ENCODE results near the gene FANCD2. TPM values are rescaled to one million over a fixed set of nuclear protein-coding genes. Genes with fewer than 3 reads are reported as not detected.

Gene FANCD2
- total and polyA plus RNA-seq, 11 donors: 0.12 to 4.4 (median 0.82) TPM

DNA sequence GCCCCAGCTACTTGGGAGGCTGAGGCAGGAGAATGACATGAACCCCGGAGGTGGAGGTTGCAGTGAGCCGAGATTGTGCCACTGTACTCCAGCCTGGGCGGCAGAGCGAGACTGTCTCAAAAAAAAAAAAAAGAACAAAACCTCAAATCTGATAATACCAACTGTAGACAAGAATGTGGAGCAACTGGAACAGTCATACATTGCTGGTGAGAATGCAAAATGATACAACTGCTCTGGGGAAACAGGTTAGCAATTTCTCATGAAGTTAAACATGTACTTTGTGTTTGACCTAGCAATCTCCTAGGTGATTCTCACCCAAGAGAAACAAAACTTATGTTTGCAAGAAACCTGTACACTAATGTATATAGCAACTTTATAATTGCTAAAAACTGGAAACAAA lies 110.9 kb downstream of the FANCD2 start:
- Histone ChIP-seq H3K9me3 (no peaks in the 10 kb centered on the region), H3K4me3 (no peak overlapping the region), H3K4me1 (peaks cover 0 to 4% (median 0%) of the 10 kb centered on the region in 12 donors), H3K36me3 (no peaks in the 10 kb centered on the region), H3K27ac (no peak overlapping the region), H3K27me3 (no peaks in the 10 kb centered on the region)
- 91 to 94% (median 93%) methylated on average over 4 of the region's 4 CpGs for WGBS, 4 donors
- no peak for DNase-seq
- intact Hi-C loops (cut with DNase I): no loop called here
- TF ChIP-seq POLR2A (IDR thresholded peaks at IDR 0.05) (no peak), CTCF (IDR thresholded peaks at IDR 0.05) (no peak)
- ATAC-seq: no peak

DNA sequence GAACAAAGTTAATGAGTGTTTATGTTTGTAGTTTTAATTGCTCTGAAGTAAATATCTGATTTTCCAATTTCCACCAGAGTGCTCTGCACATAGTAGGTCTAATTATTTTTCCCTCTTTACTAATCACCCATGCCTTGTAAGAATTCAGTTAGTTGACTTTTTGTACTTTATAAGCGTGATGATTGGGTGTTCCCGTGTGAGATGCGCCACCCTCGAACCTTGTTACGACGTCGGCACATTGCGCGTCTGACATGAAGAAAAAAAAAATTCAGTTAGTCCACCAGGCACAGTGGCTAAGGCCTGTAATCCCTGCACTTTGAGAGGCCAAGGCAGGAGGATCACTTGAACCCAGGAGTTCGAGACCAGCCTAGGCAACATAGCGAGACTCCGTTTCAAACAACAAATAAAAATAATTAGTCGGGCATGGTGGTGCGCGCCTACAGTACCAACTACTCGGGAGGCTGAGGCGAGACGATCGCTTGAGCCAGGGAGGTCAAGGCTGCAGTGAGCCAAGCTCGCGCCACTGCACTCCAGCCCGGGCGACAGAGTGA lies 114.8 kb downstream of the FANCD2 start:
- TF ChIP-seq CTCF (IDR thresholded peaks at IDR 0.05) (no peak), POLR2A (IDR thresholded peaks at IDR 0.05) (no peak)
- no peak for DNase-seq
- Histone ChIP-seq H3K4me3 (peak overlapping the region in 11 of 12 donors; percentile 65 to 94 (median 81)), H3K27ac (peak overlapping the region in 11 of 12 donors; percentile 74 to 97 (median 90)), H3K36me3 (peaks cover 0 to 16% (median 0%) of the 10 kb centered on the region in 9 donors), H3K4me1 (peaks cover 0 to 40% (median 23%) of the 10 kb centered on the region in 12 donors), H3K9me3 (no peaks in the 10 kb centered on the region), H3K27me3 (no peaks in the 10 kb centered on the region)
- intact Hi-C loops (cut with DNase I): no loop called here
- WGBS, 4 donors: 83 to 88% (median 83%) methylated on average over 23 of the region's 23 CpGs
- ATAC-seq: peak in 1 of 4 donors; percentile 2

GRCh38 chr3:10142707-10143560 lies 116.7 kb downstream of the FANCD2 start:
- DNase-seq (peak in 1 of 5 donors; percentile 26), ATAC-seq (no peak)
- Histone ChIP-seq H3K27me3 (no peaks in the 10 kb centered on the region), H3K9me3 (no peaks in the 10 kb centered on the region), H3K4me1 (peaks cover 0 to 52% (median 25%) of the 10 kb centered on the region in 12 donors), H3K36me3 (peaks cover 0 to 34% (median 14%) of the 10 kb centered on the region in 9 donors), H3K27ac (peak overlapping the region in 6 of 12 donors; percentile 75 to 93 (median 90)), H3K4me3 (peak overlapping the region; percentile 51 to 94 (median 80))
- intact Hi-C loops (cut with DNase I): no loop called here
- WGBS, 4 donors: 78 to 82% (median 80%) methylated on average over 29 of the region's 29 CpGs
- TF ChIP-seq CTCF (IDR thresholded peaks at IDR 0.05) (no peak), POLR2A (IDR thresholded peaks at IDR 0.05) (no peak)

DNA sequence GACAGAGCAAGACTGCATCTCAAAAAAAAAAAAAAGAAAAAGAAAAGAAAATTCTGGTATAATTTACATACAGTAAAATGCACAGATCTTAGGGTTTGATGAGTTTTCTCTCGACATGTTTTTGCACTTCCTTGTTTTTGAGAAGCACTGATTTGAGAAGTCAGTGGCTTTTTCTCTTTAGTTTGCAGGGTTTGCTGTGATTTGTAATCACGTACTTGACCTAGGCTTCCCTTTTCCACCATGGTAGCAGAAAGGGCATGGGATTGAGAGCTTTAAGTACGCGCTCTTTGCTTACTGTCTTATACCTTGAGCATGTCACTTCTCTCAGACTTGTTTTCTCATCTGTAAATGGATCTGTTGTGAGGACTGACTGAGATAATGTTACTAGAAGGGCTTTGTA lies 119.4 kb downstream of the FANCD2 start:
- peaks cover 0 to 57% (median 37%) of the 10 kb centered on the region in 9 donors for H3K36me3 ChIP-seq
- no peaks in the 10 kb centered on the region for H3K9me3 ChIP-seq
- H3K27ac ChIP-seq: peak overlapping the region in 1 of 12 donors; percentile 67
- WGBS, 4 donors: 87 to 90% (median 89%) methylated on average over 4 of the region's 4 CpGs
- no peak for DNase-seq
- no peaks in the 10 kb centered on the region for H3K27me3 ChIP-seq
- no peak overlapping the region for H3K4me3 ChIP-seq
- intact Hi-C loops (cut with DNase I): no loop called here
- TF ChIP-seq POLR2A (IDR thresholded peaks at IDR 0.05) (no peak), CTCF (IDR thresholded peaks at IDR 0.05) (no peak)
- peaks cover 0 to 58% (median 25%) of the 10 kb centered on the region in 12 donors for H3K4me1 ChIP-seq
- ATAC-seq: no peak

Data from heart left ventricle (tissue), 16 donors.